ENCODE measurements around the gene SLC39A5. TPM values are rescaled to one million over a fixed set of nuclear protein-coding genes. Genes with fewer than 3 reads are reported as not detected.

The SLC39A5 gene
- total RNA-seq (0.41 and 0.69 TPM in 2 replicates), polyA plus RNA-seq (0.92 and 0.97 TPM in 2 replicates), polyA minus RNA-seq (not detected in 2 replicates)
- 0.16 TPM for total RNA-seq (2013)

GRCh38 chr12:56229916-56230431, at the start of gene SLC39A5:
TSS of gene SLC39A5 (plus strand) at chr12:56230051. CDS start at chr12:56231275, 1,224 bp downstream.
- H3K9me3 Mint-ChIP-seq (ENCODE audit: insufficient read depth): no peaks in the 10 kb centered on the region
- Histone ChIP-seq H3K4me1 (ENCODE audit: control insufficient read depth in 2 of 2, insufficient read depth in 2 of 2, low read length in 2 of 2) (peaks cover 0 to under 1% of the 10 kb centered on the region in 2 donors), H3K27ac (ENCODE audit: low read length in 2 of 2) (no peak within 1 kb of the TSS), H2AFZ (ENCODE audit: insufficient read depth, low read depth, low read length, poor library complexity, severe bottlenecking) (no peak within 1 kb of the TSS), H3K27me3 (replicated peaks in 1 of 4; ENCODE audit: control extremely low read depth in 1 of 4, control insufficient read depth in 3 of 4, insufficient read depth in 4 of 4, low read length in 3 of 4) (no peaks in the 10 kb centered on the region), H3K36me3 (replicated peaks in 1 of 2; ENCODE audit: control extremely low read depth in 1 of 2, control insufficient read depth in 1 of 2, extremely low read depth in 1 of 2, insufficient read depth in 2 of 2, low read length in 1 of 2) (peaks cover 0 to 2% of the 10 kb centered on the region in 2 experiments), H3K9ac (ENCODE audit: low read length) (no peak within 1 kb of the TSS), H3K79me2 (ENCODE audit: control insufficient read depth, insufficient read depth, low read length) (no peaks in the 10 kb centered on the region), H3K4me2 (replicated peaks; ENCODE audit: low read depth, low read length, poor library complexity, severe bottlenecking) (no peak within 1 kb of the TSS), H3K9me3 (ENCODE audit: control extremely low read depth in 1 of 3, control insufficient read depth in 2 of 3, insufficient read depth in 1 of 3, low read length in 2 of 3) (no peaks in the 10 kb centered on the region), H3K4me3 (ENCODE audit: control extremely low read depth in 1 of 5, extremely low read depth in 1 of 5, insufficient read depth in 1 of 5, low read depth in 2 of 5, low read length in 4 of 5) (no peak within 1 kb of the TSS), H4K20me1 (ENCODE audit: control insufficient read depth, insufficient read depth, low read length, poor library complexity, severe bottlenecking) (no peaks in the 10 kb centered on the region)
- CTCF ChIA-PET: interaction anchor here (1.2 kb wide), 1 partner anchor 18 kb away, joined by 3 read pairs; no protein-coding TSS in a partner anchor
- POLR2A ChIA-PET: interaction anchor here (0.6 kb wide), 1 partner anchor 41 kb away, joined by 3 read pairs; the partner anchor contains the start of gene SMARCC2
- no peak within 1 kb of the TSS for H3K27ac Mint-ChIP-seq
- TF ChIP-seq CTCF (IDR thresholded peaks at IDR 0.05) (no peak), EZH2 (IDR thresholded peaks at IDR 0.05; ENCODE audit: borderline replicate concordance, insufficient read depth, low read depth, low read length, poor library complexity, severe bottlenecking) (no peak)
- WGBS (ENCODE audit: insufficient coverage): 52% methylated on average over 2 of the region's 4 CpGs
- H3K27me3 Mint-ChIP-seq: no peaks in the 10 kb centered on the region
- intact Hi-C loops (cut with micrococcal nuclease): no loop called here
- no peak for DNase-seq
- no peak within 1 kb of the TSS for H3K4me3 Mint-ChIP-seq
- H3K4me1 Mint-ChIP-seq: peaks cover 6% of the 10 kb centered on the region
- ATAC-seq (ENCODE audit: low read depth): no peak

- Histone ChIP-seq H2AFZ (ENCODE audit: insufficient read depth, low read depth, low read length, poor library complexity, severe bottlenecking) (no peak overlapping the region), H3K9ac (ENCODE audit: low read length) (no peak overlapping the region), H3K4me3 (ENCODE audit: control extremely low read depth in 1 of 5, extremely low read depth in 1 of 5, insufficient read depth in 1 of 5, low read depth in 2 of 5, low read length in 4 of 5) (no peak overlapping the region), H3K27me3 (replicated peaks in 1 of 4; ENCODE audit: control extremely low read depth in 1 of 4, control insufficient read depth in 3 of 4, insufficient read depth in 4 of 4, low read length in 3 of 4) (no peaks in the 10 kb centered on the region), H3K36me3 (replicated peaks in 1 of 2; ENCODE audit: control extremely low read depth in 1 of 2, control insufficient read depth in 1 of 2, extremely low read depth in 1 of 2, insufficient read depth in 2 of 2, low read length in 1 of 2) (peaks cover 4 to 38% of the 10 kb centered on the region in 2 experiments), H4K20me1 (ENCODE audit: control insufficient read depth, insufficient read depth, low read length, poor library complexity, severe bottlenecking) (no peaks in the 10 kb centered on the region), H3K27ac (ENCODE audit: low read length in 2 of 2) (no peak overlapping the region), H3K79me2 (ENCODE audit: control insufficient read depth, insufficient read depth, low read length) (peaks cover 29% of the 10 kb centered on the region), H3K4me1 (ENCODE audit: control insufficient read depth in 2 of 2, insufficient read depth in 2 of 2, low read length in 2 of 2) (peaks cover 19 to 30% of the 10 kb centered on the region in 2 donors), H3K9me3 (ENCODE audit: control extremely low read depth in 1 of 3, control insufficient read depth in 2 of 3, insufficient read depth in 1 of 3, low read length in 2 of 3) (no peaks in the 10 kb centered on the region), H3K4me2 (replicated peaks; ENCODE audit: low read depth, low read length, poor library complexity, severe bottlenecking) (peak overlapping the region; percentile 4)
- no peak for ATAC-seq (ENCODE audit: low read depth)
- Mint-ChIP-seq H3K4me3 (peak overlapping the region; percentile 35), H3K27me3 (no peaks in the 10 kb centered on the region), H3K27ac (no peak overlapping the region), H3K4me1 (peaks cover 38% of the 10 kb centered on the region), H3K9me3 (ENCODE audit: insufficient read depth) (no peaks in the 10 kb centered on the region)
- no peak for TF ChIP-seq EZH2 (IDR thresholded peaks at IDR 0.05; ENCODE audit: borderline replicate concordance, insufficient read depth, low read depth, low read length, poor library complexity, severe bottlenecking)
- TF ChIP-seq CTCF (IDR thresholded peaks at IDR 0.05): no peak
- no peak for DNase-seq
- WGBS (ENCODE audit: insufficient coverage): no CpG with 5 or more reads among the region's 2 CpGs
- intact Hi-C loops (cut with micrococcal nuclease): loop anchor here (10.0 kb wide), 1 partner anchor 142 kb away; the partner anchor contains the start of gene RPS26
- POLR2A ChIA-PET: interaction anchor here (0.9 kb wide), 1 partner anchor 69 kb away, joined by 4 read pairs; the partner anchor contains the start of gene ZC3H10
- CTCF ChIA-PET: interaction anchor here (1.1 to 6.7 kb wide), 4 partner anchors 25 to 448 kb away, joined by 3 to 247 read pairs (median 14); partner anchors contain the start of genes ESYT1, RPL41 and ZC3H10
Observed at GRCh38 chr12:56186957-56187356, 42.9 kb upstream of the SLC39A5 start.
